MM.1S (cell line): ENCODE data around the gene PIGS.

Source experiments
- EZH2 ChIP-seq: fragments of 300-600 bp; sonication (generic); optimal IDR thresholded peaks from 2 replicates; pipeline ENCODE3; 2017; ENCODE audit warnings: low read depth, mild to moderate bottlenecking, antibody characterized with exemption, low read length, mixed read lengths
- EZH2phosphoT487 ChIP-seq: fragments of 300-600 bp; sonication (generic); IDR thresholded peaks from 2 replicates; pipeline ENCODE4 v1.6.1; 2018; ENCODE audit warnings: antibody characterized with exemption, low read length
- TF ChIP-seq, protein P1 (sequence below): fragments of 300-600 bp; sonication (generic); IDR thresholded peaks from 2 replicates; pipeline ENCODE4 v1.5.1; 2016; ENCODE audit warnings: antibody characterized with exemption, low read length, mixed read lengths

GRCh38 chr17:28613931-28614381 lies 42.6 kb upstream of the PIGS start, which contains the start of gene RSKR:
- TF ChIP-seq, protein P1, sequence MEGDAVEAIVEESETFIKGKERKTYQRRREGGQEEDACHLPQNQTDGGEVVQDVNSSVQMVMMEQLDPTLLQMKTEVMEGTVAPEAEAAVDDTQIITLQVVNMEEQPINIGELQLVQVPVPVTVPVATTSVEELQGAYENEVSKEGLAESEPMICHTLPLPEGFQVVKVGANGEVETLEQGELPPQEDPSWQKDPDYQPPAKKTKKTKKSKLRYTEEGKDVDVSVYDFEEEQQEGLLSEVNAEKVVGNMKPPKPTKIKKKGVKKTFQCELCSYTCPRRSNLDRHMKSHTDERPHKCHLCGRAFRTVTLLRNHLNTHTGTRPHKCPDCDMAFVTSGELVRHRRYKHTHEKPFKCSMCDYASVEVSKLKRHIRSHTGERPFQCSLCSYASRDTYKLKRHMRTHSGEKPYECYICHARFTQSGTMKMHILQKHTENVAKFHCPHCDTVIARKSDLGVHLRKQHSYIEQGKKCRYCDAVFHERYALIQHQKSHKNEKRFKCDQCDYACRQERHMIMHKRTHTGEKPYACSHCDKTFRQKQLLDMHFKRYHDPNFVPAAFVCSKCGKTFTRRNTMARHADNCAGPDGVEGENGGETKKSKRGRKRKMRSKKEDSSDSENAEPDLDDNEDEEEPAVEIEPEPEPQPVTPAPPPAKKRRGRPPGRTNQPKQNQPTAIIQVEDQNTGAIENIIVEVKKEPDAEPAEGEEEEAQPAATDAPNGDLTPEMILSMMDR, result no peak
- TF ChIP-seq EZH2phosphoT487 (no peak), EZH2 (no peak)
